ENCODE data around the gene ENKUR.
"Not testable (repeated sequence)": the region's sequence is repeated elsewhere in the genome, so short reads cannot be mapped to it uniquely, and the experiment has no call there.

Gene ENKUR

DNA sequence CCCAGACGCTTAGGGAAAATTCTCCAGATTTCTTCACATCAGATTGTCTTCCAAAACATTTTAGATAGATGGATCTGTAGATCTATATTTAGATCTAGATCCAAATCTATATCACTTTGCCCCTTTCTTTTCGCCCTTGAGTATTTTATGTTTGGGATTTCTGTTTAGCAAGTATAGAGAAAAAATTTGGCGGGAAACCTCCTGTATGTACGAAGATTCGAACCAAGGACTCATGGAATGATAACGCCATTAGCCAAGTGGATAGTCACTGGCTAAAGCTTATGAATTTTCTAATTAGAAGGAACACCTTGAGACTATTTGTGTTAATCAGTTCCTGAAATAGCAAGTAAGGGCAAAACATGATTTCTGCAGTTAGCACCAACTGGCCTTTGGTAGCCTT lies 1.7 kb upstream of the ENKUR start:
- no peak for DNase-seq

DNA sequence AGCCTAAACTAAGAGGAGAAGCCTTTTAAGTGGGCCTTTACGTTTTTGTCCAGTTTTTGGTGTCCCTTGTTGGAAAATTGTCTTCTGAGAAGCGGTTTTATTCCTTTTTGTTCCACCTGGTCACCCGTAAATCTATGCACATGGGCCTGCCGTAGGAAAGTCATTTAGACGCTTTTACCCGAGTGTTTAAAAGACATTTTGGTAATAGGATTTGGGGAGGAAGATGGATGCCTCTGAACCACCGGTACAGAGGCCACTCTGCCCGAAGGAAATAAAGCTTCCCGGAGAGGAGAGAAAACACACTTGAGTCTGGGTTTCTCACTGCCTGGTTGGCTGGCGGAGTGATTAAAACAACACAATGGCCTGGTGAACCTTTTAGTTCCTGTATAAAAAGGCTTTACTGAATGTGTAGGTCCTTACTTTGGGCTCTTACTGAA lies 1.2 kb upstream of the ENKUR start:
- DNase-seq = peak; percentile 18 to 34

DNA sequence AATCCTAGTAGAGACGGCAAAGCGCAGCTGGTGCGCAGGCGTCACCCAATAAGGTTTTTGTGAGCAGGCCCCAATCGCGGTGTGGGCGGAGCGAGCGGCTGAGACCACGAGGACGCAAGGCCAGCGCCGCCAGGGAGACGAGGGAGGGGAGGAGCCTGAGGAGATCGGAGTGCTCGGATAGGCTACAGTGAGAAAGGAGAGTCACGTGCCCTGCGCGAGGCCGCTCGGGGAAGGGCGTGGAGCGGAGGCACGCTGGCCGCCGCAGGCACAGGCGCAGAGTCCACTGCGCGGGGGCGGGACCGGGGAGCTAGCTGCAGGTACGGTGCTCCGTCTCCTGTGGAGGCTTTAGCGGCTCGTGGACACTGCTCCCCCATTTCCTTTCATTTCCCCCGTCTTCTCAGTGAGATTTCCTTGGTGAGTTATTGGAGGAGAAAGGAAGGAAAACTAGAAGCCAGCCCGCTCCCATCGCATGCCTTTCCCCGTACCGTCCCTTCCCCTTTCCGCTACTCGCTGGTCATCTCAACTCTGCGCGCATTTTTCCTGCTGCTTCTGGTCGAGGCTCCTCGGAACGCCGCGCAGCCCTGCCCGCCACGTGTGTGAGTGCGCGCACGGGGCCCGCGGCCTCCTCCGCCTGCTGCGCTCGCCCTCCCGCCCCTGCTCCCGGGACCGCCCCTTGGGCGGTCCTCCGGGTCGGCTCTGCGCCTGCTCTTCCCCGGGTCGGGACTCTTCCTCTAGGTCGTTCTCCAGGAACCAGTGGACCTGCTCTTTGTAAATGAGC lies 607 bp upstream of the ENKUR start, which contains the start of gene THNSL1:
Gene THNSL1 (plus strand): TSS at position 237 of the 778 bp plus-strand sequence. CDS start 6,612 bp downstream, outside the sequence.
- DNase-seq = peak; percentile 97 to 98

DNA sequence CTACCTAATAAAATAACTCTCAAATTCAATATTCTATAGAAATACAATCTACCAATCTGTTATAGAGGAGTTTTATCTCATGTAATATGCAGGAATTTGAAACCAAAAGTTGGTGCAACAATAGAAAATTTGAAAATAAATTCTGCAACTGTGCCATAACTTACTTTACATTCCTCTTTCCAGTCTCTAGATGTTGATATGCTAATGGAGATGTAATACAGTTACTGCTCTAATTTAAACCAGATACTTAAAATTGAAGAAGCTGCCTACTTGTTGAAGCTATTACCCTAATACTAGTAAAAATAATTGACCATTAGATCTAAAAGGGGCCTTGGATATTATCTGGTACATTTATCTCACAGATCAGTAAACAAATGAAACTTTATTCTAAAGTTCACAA lies 1.4 kb downstream of the ENKUR start:
- no peak for DNase-seq

DNA sequence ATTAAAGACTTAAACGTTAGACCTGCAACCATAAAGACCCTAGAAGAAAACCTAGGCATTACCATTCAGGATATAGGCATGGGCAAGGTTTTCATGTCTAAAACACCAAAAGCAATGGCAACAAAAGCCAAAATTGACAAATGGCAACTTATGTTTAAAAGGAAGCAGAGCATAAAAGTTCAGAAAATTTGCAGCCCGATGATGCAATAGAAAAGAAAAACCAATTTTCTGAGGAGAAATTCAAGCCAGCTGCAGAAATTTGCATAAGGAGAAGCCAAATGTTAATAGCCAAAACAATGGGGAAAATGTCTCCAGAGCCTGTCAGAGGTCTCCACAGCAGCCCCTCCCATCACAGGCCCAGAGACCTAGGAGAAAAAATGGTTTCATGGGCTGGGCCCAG lies 4.4 kb downstream of the ENKUR start:
- not testable (repeated sequence) for DNase-seq

DNA sequence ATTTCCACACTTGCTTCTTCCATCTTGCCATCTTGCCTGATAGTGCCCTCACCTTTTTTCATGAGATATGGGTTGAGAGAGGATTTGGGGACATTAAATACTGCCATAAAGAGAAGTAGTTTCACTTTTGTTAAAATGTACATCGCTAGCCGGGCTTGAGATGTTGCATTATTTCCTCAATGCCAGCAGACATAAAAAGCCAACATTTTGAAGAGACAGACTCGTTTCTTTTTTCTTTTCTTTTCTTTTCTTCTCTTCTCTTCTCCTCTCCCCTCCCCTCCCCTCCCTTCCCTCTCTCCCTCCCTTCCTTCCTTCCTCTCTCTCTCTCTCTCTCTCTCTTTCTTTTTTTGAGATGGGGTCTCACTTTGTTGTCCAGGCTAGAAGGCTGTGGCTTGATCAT lies 17.9 kb downstream of the ENKUR start:
- no peak for DNase-seq

DNA sequence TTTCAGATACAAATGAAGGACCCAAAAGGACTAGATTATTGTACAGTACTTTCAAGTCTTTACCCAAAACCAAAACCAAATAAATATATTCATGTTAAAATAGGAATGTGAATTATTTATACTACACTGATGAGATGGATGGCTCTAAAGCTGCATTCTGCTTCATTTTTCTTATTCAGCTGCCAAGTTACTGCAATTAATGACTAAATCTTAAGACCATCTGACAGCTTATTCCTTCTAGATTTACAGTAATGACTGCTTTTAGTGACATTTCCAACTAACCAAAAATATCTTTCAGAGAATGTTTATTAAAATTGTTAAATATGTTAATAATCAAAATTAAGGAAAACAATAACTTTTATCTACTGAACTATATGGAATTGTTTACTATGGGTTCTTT lies 20.9 kb downstream of the ENKUR start:
- DNase-seq = no peak

DNA sequence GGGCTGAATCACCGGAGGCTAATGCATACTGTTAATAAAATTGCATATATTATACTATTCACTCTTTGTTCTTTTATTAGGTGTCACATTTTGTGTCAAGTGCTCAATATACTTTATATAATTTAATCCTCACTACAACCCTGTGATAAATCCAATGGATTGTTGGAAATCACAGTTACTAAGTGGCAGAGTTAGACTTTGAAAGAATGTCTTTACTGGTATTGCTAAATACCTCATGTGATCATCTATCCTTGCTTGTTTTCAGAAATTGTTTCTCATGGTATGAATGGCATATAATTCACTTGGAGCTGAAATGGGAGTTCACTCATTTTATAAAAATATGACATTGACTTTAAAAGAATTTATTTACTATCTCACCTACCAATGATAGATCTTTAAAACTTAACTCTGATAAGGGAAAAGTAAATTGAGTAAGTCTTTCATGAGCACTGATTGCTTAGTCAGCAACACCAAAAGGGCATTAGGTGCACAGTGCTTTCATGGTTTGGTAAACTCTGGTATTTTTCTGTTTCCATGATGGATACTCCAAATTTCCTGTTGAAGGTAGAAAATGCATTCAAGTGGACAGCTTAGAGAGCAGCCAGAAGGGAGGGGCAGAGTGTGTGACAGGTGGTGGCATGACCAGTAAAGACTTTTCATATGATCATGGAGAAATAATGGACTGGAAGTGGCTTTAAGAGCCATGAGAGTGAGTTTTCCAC lies 22.6 kb downstream of the ENKUR start:
- no peak for DNase-seq

DNA sequence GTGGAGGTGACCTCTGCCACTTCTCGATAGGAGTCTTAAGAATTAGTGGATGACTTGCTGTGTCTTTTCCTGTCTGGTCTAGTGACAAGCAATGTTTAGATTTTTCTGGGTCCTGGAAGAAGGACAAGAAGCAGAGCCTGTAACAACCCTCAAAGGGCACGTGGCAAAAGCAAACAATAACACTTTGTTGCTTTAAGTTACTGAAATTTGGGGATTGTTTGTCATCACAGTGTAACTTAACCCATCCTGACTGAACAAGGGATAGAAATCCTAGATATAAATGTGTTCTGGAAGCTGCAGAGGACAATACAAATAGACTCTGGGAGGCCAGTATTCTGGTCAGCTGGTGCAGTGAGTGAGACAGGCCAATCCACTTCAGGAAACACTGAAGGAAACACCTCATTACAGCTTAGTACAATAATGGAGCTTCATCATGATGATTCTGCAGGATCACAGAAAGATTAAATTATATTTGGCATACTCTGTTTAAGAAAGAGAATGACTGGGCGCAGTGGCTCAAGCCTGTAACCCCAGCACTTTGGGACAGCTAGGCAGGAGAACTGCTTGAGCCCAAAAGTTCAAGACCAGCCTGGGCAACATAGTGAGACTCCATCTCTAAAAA lies 23.3 kb downstream of the ENKUR start:
- no peak for DNase-seq

DNA sequence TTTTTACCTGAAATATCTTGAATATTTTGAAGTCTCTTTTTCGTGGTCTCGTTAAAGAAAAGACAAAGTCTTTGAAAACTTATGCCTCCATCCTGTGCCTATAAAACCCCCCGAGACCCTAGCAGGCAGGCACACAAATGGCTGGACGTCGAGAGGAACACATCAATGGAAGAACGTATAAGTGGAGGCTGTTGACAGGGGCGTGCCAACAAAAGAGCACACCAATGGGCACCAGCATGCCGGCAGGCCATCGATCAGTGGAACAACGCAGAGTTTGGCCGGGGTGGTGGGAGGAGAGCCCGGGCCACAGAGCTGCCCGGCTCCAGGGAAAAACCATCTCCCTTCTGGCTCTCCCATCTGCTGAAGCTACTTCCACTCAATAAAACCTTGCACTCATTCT lies 24.7 kb downstream of the ENKUR start:
- DNase-seq = no peak

DNA sequence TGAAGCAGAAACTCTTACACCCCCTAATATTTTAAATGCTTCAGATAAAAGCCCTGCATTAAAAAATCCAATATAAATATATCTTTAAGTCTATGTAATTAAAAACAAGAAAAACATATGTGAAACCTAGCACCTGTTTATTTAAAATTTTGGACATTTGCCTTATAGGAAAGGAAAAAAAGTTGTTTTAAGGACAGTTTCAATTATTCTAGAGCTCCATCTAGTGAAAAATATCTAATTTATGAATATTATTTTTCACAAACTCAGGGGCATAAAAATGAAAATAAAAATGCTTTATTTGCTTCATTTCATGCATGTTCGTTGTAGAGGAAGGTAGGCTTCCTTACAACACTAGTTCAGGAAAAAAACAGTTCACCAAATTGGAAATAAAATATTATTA lies 26.1 kb downstream of the ENKUR start:
- DNase-seq = no peak

DNA sequence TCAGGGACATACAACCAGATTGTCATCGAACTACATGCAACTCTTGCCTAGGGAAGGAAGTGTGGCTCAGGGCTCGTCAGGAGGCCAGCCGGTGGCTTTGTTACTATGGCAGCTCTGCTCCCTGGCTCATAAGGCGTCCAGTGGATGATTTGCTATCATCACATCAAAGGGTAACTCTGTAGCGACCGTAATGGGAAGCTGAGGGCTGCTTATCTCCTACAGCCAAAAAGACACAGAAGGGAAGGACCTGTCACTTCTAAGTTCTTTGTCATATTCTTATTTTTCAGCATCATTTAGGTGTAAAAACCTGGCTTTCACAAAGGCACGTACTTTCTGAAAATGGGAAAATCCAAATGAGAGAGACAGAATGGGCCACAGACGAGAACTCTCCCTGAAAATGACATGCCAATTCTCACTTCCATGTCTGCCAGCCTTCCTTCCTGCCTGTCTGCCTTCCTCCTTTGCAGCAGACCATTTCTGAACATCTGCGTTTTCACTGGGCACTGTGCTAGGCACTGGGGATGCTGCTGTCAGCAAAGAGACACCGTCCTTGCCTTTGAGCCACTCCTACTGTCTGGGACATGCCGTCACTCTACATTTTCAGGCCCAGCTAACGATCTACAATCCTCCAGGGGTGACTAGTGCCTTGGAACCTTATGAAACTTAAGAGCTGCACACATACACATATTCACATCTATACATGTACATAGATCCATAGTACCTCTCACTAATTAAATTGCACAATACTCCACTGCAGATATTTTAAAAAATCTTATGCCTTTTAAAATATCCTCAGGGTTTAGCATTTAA lies 26.9 kb downstream of the ENKUR start:
- no peak for DNase-seq

DNA sequence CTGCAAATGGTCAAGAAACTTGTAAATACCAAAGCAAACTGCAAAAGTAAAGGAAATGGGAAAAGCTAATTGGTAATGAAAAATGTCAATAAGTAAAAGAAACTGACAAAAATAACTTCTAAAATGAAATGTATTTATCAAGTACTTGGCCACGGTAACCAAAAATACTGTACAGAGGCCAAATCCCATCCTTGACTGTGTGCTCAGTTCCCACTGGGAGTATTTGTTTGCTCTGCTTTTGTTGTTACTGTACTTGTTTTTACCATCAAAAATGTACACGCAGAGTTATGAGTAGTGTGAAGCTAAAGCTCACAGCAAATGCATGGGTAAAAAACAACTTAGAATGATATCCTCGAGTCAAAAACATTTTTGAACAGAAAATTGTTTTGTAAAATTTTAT lies 31.1 kb downstream of the ENKUR start:
- no peak for DNase-seq

DNA sequence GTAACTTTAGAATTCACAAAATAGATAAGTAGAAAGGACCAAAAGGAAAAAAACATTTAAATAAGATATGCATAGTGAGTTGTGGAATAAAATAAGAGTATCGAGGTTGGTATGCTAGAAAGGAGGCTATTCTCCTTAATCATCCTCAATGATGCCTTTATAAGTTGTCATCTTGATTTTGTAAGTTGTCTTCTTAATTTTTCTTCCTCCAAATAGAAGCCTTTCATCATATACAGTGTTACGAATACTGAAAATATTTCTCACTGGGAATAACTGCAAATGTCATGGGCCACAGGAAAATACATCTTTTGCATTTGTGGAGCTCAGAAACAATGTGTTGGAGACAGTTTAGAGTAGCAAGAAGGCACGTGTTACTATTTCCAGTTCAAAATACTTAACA lies 32.0 kb downstream of the ENKUR start:
- no peak for DNase-seq

DNA sequence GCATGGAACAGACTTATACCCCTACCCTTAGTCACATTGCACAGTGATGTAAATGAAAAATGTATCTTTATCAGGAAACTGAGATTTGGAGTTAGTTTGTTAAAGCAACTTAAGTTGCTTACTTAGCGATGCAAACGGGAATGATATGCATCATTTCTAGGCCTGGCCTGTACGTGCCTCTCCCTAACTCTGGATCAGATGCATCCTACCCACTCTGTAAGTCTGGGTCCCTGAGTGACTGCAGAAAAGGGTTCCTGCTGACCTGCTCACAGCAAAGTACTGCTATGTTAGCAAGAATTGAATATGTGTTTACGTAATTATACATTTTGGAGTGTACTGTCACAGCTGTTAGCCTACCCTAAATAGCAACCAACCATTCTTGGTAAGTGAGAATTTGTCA lies 32.8 kb downstream of the ENKUR start:
- no peak for DNase-seq

DNA sequence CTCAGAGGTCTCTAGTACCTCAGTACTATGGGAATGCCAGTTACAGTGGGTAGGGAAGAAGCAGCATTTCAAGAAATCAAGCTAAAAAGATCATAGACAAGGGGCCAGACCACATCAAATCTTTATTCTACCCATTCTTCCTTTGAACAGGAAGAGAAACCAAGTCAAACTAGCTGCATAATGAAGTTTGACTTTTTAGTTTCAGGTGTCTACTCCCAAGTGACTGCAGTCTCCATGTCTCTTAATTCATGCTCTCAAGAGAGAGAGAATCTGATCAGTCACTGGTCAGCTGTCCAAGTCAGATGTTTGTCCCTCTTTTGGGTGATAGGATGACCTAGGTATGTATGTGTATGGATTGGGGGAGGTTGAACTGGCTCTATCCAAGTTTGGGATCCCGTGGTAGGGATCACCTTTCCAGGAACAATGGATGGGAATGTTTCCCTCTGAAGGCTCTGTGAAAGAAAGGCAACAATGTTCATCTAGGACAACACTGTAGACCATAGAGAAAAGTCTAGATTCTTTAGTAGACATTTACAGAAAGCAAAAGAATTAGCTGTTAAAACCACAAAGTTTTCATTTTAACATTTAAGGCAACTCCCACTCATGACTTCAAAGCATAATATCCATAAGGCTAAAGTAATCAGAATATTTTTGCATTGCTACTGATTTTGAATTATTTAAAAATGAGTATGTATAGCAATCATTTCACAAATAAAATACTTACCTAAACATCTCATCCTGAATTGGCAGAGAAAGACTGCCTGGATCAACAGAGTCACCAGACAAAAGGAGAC lies 33.4 kb downstream of the ENKUR start:
- DNase-seq = no peak

DNA sequence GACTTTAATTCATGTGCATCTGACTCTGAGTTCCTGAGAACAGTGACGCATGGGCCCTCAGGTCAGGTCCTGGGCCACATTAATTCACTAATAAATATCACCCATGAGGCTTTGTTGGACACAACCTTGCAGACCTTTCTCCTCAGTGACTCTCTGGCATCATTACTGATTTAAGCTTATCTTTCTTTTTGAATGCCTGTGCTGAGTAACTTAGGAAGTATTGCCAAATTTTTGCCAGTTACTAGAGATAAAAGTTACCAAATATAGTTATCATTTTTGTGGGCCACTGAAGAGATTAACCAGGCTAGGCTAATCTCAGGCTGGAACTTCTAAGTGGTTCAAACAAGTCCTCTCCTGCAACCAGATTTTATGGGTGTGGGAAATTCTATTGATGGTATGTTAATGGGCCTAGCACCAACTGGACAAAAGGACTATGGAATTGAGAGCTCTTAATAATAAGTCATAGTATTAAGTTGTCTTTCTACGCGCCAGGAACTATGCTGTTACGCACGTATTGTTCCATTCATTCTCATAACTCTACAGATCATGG lies 34.7 kb downstream of the ENKUR start:
- DNase-seq = no peak

DNA sequence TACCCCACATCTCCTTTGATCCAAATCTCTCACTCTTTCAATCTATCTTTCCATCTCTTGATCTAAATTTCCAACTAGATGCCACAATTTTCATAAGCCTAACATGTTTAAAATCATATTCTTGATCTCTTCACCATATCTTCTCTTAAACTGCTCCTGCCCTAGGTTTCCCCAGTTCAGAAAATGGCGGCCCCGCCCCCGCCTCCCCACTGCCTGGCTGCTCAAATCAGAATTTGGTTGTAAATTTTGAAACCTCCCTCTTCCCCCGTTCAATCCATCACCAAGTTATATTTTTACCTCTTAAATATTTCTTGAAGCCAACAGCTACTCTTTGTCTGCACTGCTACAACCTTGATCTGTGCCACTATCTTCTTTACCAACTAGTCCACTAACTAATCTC lies 36.3 kb downstream of the ENKUR start:
- no peak for DNase-seq

DNA sequence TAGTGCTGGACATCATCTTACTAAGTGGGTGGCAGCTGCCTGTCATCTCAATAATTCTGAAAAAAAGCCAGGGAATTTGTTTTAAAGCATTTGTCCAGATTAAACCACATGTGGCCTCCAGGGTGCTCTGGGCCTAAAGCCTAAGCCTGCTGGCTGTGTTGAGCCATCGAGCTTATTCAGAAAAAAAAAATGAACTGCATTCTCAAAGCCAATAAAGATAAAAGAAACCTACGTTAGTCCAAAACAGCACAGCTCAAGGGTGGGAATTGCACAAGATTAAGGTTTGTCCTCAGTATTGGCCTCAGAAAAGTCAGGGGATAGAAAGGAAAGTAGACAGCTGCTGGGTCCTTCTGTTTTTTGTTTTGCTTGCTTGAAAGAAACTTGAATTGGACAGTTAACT lies 41.0 kb downstream of the ENKUR start:
- no peak for DNase-seq

DNA sequence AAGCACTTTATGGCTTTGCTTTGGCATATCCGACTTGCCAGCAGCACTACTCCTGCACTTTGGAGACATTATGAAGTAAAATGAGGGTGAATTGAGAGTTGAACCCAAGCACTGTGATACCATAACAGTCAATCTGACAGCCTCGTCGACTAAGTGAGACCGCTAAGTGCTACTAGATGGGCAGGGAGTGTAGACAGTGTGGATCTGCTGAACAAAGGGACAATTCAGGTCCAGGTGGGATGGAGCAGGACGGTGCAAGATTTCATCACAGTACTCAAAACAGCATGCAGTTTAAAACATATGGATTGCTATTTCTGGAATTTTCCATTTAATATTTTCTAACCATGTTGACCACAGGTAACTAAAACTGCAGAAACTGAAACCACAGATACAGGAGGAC lies 42.8 kb downstream of the ENKUR start:
- DNase-seq = no peak

DNA sequence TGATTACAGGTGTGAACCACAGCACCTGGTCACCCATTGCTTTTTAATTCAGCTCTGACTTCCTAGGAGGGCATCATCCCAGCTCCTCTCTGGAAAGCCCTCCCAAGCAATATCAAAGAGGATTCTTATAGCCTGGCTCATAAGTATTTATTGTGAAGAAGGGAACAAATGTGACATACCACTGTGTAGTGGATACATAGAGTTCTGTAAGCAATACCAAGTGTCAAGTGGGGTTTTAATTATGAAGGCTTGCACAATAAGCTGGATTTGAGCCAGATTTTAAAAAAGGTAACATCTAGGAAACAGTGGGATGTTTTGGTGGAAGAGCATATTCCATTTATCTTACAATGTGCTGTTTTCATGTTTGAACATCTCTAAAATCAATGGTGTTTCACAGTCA lies 44.6 kb downstream of the ENKUR start:
- no peak for DNase-seq

DNA sequence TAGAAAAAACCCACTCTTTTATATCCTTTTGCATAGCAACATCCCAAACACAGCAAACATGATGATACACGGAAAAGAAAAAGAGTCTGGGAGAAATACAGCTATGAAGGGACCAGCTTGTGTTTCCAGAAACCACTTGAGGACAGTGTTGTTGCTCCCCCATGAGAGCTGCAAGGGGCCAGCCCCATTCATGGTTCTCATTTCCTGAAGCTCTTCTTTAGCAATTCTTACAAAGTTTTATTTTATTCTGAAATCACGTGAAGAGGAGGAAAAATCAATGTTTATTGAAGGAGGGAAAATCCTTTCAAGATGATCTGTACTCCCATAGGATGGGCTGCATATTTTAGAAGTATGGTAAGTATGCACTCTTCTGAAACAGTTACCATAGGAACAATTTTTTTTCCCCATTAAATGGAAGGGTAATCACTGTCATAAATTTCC lies 46.1 kb downstream of the ENKUR start:
- DNase-seq = no peak
